AG20443 (cell line): ENCODE results near the gene MEI1.
"Not testable (repeated sequence)": the region's sequence is repeated elsewhere in the genome, so short reads cannot be mapped to it uniquely, and the experiment has no call there.

Experiments used
- DNase-seq: peaks from one replicate; pipeline ENCODE4 v3.0.0; 2012; ENCODE audit warnings: low spot score, mixed read lengths

Gene MEI1

GRCh38 chr22:41683052-41683451 lies 16.3 kb upstream of the MEI1 start:
- no peak for DNase-seq

GRCh38 chr22:41683616-41684015 lies 15.7 kb upstream of the MEI1 start:
- DNase-seq: no peak

GRCh38 chr22:41684194-41684593 lies 15.1 kb upstream of the MEI1 start:
- no peak for DNase-seq

GRCh38 chr22:41686890-41687289 lies 12.4 kb upstream of the MEI1 start:
- DNase-seq: not testable (repeated sequence)

- DNase-seq: peak; percentile 30
Observed at GRCh38 chr22:41687901-41688364, 11.4 kb upstream of the MEI1 start.

- peak; percentile 96 for DNase-seq
Observed at GRCh38 chr22:41688365-41689211, 10.7 kb upstream of the MEI1 start, which contains the start of gene SNU13. Gene SNU13, minus strand, starts transcription at chr22:41688867. Its CDS starts 71 bp downstream, at chr22:41688796.

GRCh38 chr22:41690476-41690875 lies 8.8 kb upstream of the MEI1 start:
- no peak for DNase-seq

GRCh38 chr22:41695211-41695610 lies 4.1 kb upstream of the MEI1 start:
- no peak for DNase-seq

- DNase-seq: no peak
Observed at GRCh38 chr22:41696703-41697102, 2.6 kb upstream of the MEI1 start.

- DNase-seq: peak; percentile 89
Observed at GRCh38 chr22:41697126-41697775, 2.1 kb upstream of the MEI1 start.

- no peak for DNase-seq
Observed at GRCh38 chr22:41700108-41700364, 733 bp downstream of the MEI1 start.

- DNase-seq: no peak
Observed at GRCh38 chr22:41702763-41703162, 3.5 kb downstream of the MEI1 start.

GRCh38 chr22:41709341-41709740 lies 10.0 kb downstream of the MEI1 start:
- no peak for DNase-seq

GRCh38 chr22:41713004-41713403 lies 13.7 kb downstream of the MEI1 start:
- DNase-seq: no peak

GRCh38 chr22:41722496-41722895 lies 23.2 kb downstream of the MEI1 start:
- DNase-seq: no peak

- no peak for DNase-seq
Observed at GRCh38 chr22:41725510-41726110, 26.3 kb downstream of the MEI1 start.

GRCh38 chr22:41731609-41732008 lies 32.3 kb downstream of the MEI1 start:
- no peak for DNase-seq

GRCh38 chr22:41732096-41732772 lies 32.9 kb downstream of the MEI1 start:
- DNase-seq: no peak

- not testable (repeated sequence) for DNase-seq
Observed at GRCh38 chr22:41733241-41733640, 33.9 kb downstream of the MEI1 start.

GRCh38 chr22:41739576-41739975 lies 40.3 kb downstream of the MEI1 start:
- no peak for DNase-seq

GRCh38 chr22:41742918-41743317 lies 43.6 kb downstream of the MEI1 start:
- no peak for DNase-seq

- no peak for DNase-seq
Observed at GRCh38 chr22:41745968-41746367, 46.7 kb downstream of the MEI1 start.
